ENCODE data around the gene SNCG. TPM values are rescaled to one million over a fixed set of nuclear protein-coding genes. Genes with fewer than 3 reads are reported as not detected.
"Not testable (repeated sequence)": the region's sequence is repeated elsewhere in the genome, so short reads cannot be mapped to it uniquely, and the experiment has no call there.

The SNCG gene
- total RNA-seq, 1 experiment from 2014 or later, result 8.4 TPM

DNA sequence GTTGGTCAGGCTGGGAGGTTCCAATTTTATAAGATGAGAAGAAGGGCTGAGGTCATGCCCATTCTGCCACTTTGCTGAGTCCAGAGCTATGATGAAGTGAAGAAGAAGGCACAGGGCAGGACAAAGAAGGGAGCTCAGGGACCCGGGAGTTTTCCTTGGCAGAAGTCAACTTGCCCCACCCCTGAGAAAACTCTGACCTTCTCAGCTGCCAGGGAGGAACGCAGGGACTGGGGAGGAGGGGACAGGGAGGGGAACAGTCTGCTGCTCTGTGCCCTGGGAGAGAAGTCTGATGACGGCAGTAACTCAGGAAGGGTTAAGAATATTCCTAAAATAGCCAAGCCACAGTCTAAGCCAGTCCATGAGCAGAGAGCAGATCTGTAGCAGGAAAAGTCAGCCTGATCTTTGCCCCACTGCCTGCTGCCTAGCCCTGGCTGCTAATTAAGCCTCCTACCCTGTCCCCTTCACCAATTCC, 21.6 kb downstream of the SNCG start:
- no peak for DNase-seq (ENCODE audit: low spot score)
- Mint-ChIP-seq H3K4me1 (peaks cover 14% of the 10 kb centered on the region), H3K27ac (no peak overlapping the region), H3K9me3 (no peaks in the 10 kb centered on the region), H3K27me3 (ENCODE audit: low read depth) (no peaks in the 10 kb centered on the region), H3K36me3 (no peaks in the 10 kb centered on the region), H3K4me3 (no peak overlapping the region)
- no peak for TF ChIP-seq PRRX2 (CRISPR knock-in tag; IDR thresholded peaks at IDR 0.05)
- CTCF ChIA-PET, result interaction anchor here (1.4 kb wide), 1 partner anchor 13 kb away, joined by 4 read pairs; no protein-coding TSS in a partner anchor
- POLR2A ChIA-PET, result no interaction called here
- no peak for ATAC-seq

DNA sequence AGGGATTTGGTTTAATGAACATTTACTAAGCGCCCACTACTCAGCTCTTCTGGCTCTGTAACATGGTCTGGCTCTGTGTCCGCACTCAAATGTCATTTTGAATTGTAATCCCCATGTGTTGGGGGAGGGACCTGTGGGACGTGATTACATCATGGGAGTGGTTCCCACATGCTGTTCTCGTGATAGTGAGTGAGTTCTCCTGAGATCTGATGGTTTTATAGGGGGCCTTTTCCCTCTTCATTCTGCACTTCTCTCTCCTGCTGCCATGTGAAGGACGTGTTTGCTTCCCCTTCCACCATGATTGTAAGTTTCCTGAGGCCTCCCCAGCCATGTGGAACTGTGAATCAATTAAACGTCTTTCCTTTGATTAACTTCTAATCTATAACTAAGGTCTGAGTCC, 22.6 kb downstream of the SNCG start:
- H3K36me3 Mint-ChIP-seq, result not testable (repeated sequence)

DNA sequence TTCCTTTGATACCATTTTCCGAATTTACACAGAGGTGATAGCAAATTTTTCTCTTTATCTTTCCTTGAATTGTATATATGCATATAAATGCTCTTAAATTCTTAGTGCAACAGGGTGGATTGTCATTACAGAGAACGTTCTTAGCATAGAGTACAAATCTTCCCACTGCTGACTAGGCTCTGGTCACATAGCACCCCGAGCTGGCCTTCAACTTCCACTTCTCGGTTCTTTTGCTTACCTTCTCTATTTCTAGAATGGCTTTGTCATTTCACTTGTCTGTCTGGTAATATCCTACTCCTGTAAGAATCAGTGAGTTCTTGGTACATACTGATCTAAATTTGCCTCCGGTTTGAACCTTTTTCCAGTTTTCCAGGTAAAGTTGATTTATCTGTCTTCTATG, 23.3 kb downstream of the SNCG start:
- Mint-ChIP-seq H3K27me3 (ENCODE audit: low read depth) (no peaks in the 10 kb centered on the region), H3K9me3 (no peaks in the 10 kb centered on the region), H3K27ac (no peak overlapping the region), H3K36me3 (no peaks in the 10 kb centered on the region), H3K4me3 (no peak overlapping the region), H3K4me1 (peaks cover 14% of the 10 kb centered on the region)
- POLR2A ChIA-PET, result no interaction called here
- ATAC-seq, result no peak
- CTCF ChIA-PET, result no interaction called here
- TF ChIP-seq, protein P1, sequence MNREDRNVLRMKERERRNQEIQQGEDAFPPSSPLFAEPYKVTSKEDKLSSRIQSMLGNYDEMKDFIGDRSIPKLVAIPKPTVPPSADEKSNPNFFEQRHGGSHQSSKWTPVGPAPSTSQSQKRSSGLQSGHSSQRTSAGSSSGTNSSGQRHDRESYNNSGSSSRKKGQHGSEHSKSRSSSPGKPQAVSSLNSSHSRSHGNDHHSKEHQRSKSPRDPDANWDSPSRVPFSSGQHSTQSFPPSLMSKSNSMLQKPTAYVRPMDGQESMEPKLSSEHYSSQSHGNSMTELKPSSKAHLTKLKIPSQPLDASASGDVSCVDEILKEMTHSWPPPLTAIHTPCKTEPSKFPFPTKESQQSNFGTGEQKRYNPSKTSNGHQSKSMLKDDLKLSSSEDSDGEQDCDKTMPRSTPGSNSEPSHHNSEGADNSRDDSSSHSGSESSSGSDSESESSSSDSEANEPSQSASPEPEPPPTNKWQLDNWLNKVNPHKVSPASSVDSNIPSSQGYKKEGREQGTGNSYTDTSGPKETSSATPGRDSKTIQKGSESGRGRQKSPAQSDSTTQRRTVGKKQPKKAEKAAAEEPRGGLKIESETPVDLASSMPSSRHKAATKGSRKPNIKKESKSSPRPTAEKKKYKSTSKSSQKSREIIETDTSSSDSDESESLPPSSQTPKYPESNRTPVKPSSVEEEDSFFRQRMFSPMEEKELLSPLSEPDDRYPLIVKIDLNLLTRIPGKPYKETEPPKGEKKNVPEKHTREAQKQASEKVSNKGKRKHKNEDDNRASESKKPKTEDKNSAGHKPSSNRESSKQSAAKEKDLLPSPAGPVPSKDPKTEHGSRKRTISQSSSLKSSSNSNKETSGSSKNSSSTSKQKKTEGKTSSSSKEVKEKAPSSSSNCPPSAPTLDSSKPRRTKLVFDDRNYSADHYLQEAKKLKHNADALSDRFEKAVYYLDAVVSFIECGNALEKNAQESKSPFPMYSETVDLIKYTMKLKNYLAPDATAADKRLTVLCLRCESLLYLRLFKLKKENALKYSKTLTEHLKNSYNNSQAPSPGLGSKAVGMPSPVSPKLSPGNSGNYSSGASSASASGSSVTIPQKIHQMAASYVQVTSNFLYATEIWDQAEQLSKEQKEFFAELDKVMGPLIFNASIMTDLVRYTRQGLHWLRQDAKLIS (CRISPR knock-in tag; IDR thresholded peaks at IDR 0.05; ENCODE audit: borderline replicate concordance), result no peak
- no peak for TF ChIP-seq SP1 (CRISPR knock-in tag; conservative IDR thresholded peaks at IDR 0.05)
- TF ChIP-seq, protein P2, sequence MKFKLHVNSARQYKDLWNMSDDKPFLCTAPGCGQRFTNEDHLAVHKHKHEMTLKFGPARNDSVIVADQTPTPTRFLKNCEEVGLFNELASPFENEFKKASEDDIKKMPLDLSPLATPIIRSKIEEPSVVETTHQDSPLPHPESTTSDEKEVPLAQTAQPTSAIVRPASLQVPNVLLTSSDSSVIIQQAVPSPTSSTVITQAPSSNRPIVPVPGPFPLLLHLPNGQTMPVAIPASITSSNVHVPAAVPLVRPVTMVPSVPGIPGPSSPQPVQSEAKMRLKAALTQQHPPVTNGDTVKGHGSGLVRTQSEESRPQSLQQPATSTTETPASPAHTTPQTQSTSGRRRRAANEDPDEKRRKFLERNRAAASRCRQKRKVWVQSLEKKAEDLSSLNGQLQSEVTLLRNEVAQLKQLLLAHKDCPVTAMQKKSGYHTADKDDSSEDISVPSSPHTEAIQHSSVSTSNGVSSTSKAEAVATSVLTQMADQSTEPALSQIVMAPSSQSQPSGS (CRISPR knock-in tag; IDR thresholded peaks at IDR 0.05; ENCODE audit: borderline replicate concordance, low read depth), result no peak
- DNase-seq (ENCODE audit: low spot score), result no peak

More for the DNA sequence above, 22.6 kb downstream of the SNCG start:
- H3K27me3 Mint-ChIP-seq (ENCODE audit: low read depth); CTCF ChIA-PET; H3K27ac Mint-ChIP-seq; DNase-seq (ENCODE audit: low spot score); POLR2A ChIA-PET; H3K9me3 Mint-ChIP-seq; ATAC-seq; H3K4me3 Mint-ChIP-seq: not testable (repeated sequence)
- peaks cover 14% of the 10 kb centered on the region for H3K4me1 Mint-ChIP-seq

DNA sequence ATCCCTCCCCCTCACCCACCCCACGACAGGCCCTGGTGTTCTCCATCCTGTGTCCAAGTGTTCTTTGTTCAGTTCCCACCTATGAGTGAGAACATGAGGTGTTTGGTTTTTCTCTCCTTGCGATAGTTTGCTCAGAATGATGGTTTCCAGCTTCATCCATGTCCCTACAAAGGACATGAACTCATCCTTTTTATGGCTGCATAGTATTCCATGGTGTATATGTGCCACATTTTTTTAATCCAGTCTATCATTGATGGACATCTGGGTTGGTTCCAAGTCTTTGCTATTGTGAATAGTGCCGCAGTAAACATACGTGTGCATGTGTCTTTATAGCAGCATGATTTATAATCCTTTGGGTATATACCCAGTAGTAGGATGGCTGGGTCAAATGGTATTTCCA, 26.1 kb downstream of the SNCG start:
- ATAC-seq; H3K36me3 Mint-ChIP-seq; POLR2A ChIA-PET; H3K27ac Mint-ChIP-seq; DNase-seq (ENCODE audit: low spot score); H3K27me3 Mint-ChIP-seq (ENCODE audit: low read depth); H3K4me3 Mint-ChIP-seq; CTCF ChIA-PET; H3K9me3 Mint-ChIP-seq: not testable (repeated sequence)
- peaks cover 29% of the 10 kb centered on the region for H3K4me1 Mint-ChIP-seq

DNA sequence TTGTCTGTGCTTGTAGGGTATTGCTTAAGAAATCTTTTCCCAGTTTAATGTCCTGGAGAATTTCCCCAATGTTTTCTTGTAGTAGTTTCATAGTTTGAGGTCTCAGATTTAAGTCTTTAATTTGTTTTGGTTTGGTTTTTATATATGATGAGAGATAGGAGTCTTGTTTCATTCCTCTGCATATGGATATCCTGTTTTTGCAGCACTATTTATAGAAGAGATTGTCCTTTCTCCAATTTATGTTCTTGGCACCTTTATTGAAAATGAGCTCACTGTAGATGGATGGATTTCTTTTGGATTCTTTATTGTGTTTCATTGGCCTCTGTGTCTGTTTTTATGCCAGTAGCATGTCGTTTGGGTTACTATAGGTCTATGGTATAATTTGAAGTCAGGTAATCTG, 30.1 kb downstream of the SNCG start:
- Mint-ChIP-seq H3K9me3 (no peaks in the 10 kb centered on the region), H3K4me1 (peaks cover 15% of the 10 kb centered on the region), H3K27me3 (ENCODE audit: low read depth) (no peaks in the 10 kb centered on the region; the same call in 1 of the 2 replicates), H3K36me3 (no peaks in the 10 kb centered on the region), H3K27ac (no peak overlapping the region), H3K4me3 (no peak overlapping the region)
- ATAC-seq (no peak), DNase-seq (ENCODE audit: low spot score) (no peak)
- CTCF ChIA-PET, result interaction anchor here (0.6 to 1.8 kb wide), 5 partner anchors 22 to 49 kb away, joined by 3 to 6 read pairs (median 4); no protein-coding TSS in a partner anchor
- POLR2A ChIA-PET, result no interaction called here
- TF ChIP-seq SMAD3 (CRISPR knock-in tag; IDR thresholded peaks at IDR 0.05; ENCODE audit: borderline replicate concordance) (no peak), JUN (CRISPR knock-in tag; IDR thresholded peaks at IDR 0.05) (no peak), CBFB (CRISPR knock-in tag; IDR thresholded peaks at IDR 0.05; ENCODE audit: low read depth) (no peak), CREM (CRISPR knock-in tag; IDR thresholded peaks at IDR 0.05) (no peak), FOXP1 (CRISPR knock-in tag; IDR thresholded peaks at IDR 0.05; ENCODE audit: borderline replicate concordance) (no peak), NFATC4 (CRISPR knock-in tag; IDR thresholded peaks at IDR 0.05) (no peak)
- TF ChIP-seq, protein P3, sequence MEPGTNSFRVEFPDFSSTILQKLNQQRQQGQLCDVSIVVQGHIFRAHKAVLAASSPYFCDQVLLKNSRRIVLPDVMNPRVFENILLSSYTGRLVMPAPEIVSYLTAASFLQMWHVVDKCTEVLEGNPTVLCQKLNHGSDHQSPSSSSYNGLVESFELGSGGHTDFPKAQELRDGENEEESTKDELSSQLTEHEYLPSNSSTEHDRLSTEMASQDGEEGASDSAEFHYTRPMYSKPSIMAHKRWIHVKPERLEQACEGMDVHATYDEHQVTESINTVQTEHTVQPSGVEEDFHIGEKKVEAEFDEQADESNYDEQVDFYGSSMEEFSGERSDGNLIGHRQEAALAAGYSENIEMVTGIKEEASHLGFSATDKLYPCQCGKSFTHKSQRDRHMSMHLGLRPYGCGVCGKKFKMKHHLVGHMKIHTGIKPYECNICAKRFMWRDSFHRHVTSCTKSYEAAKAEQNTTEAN (CRISPR knock-in tag; IDR thresholded peaks at IDR 0.05), result no peak
- TF ChIP-seq, protein P4, sequence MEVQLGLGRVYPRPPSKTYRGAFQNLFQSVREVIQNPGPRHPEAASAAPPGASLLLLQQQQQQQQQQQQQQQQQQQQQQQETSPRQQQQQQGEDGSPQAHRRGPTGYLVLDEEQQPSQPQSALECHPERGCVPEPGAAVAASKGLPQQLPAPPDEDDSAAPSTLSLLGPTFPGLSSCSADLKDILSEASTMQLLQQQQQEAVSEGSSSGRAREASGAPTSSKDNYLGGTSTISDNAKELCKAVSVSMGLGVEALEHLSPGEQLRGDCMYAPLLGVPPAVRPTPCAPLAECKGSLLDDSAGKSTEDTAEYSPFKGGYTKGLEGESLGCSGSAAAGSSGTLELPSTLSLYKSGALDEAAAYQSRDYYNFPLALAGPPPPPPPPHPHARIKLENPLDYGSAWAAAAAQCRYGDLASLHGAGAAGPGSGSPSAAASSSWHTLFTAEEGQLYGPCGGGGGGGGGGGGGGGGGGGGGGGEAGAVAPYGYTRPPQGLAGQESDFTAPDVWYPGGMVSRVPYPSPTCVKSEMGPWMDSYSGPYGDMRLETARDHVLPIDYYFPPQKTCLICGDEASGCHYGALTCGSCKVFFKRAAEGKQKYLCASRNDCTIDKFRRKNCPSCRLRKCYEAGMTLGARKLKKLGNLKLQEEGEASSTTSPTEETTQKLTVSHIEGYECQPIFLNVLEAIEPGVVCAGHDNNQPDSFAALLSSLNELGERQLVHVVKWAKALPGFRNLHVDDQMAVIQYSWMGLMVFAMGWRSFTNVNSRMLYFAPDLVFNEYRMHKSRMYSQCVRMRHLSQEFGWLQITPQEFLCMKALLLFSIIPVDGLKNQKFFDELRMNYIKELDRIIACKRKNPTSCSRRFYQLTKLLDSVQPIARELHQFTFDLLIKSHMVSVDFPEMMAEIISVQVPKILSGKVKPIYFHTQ (CRISPR knock-in tag; IDR thresholded peaks at IDR 0.05), result no peak
- TF ChIP-seq, protein P5, sequence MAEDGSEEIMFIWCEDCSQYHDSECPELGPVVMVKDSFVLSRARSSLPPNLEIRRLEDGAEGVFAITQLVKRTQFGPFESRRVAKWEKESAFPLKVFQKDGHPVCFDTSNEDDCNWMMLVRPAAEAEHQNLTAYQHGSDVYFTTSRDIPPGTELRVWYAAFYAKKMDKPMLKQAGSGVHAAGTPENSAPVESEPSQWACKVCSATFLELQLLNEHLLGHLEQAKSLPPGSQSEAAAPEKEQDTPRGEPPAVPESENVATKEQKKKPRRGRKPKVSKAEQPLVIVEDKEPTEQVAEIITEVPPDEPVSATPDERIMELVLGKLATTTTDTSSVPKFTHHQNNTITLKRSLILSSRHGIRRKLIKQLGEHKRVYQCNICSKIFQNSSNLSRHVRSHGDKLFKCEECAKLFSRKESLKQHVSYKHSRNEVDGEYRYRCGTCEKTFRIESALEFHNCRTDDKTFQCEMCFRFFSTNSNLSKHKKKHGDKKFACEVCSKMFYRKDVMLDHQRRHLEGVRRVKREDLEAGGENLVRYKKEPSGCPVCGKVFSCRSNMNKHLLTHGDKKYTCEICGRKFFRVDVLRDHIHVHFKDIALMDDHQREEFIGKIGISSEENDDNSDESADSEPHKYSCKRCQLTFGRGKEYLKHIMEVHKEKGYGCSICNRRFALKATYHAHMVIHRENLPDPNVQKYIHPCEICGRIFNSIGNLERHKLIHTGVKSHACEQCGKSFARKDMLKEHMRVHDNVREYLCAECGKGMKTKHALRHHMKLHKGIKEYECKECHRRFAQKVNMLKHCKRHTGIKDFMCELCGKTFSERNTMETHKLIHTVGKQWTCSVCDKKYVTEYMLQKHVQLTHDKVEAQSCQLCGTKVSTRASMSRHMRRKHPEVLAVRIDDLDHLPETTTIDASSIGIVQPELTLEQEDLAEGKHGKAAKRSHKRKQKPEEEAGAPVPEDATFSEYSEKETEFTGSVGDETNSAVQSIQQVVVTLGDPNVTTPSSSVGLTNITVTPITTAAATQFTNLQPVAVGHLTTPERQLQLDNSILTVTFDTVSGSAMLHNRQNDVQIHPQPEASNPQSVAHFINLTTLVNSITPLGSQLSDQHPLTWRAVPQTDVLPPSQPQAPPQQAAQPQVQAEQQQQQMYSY (CRISPR knock-in tag; IDR thresholded peaks at IDR 0.05), result no peak

All from WTC11 (cell line).